HG02943 (cell line): Measurements from ENCODE around the gene SLC9A3.

Source experiments
- ATAC-seq: cut with Tn5 transposase; IDR thresholded peaks from one replicate; pipeline ENCODE4 v1.9.1; 2021; ENCODE audit warnings: mild to moderate bottlenecking, low read depth, moderate library complexity; ENCODE audit not compliant: unreplicated experiment

The SLC9A3 gene

GRCh38 chr5:434443-435146 lies 89.7 kb downstream of the SLC9A3 start:
- ATAC-seq, result no peak

GRCh38 chr5:433836-434235 lies 90.4 kb downstream of the SLC9A3 start:
- ATAC-seq, result no peak

- ATAC-seq, result no peak
Measured at GRCh38 chr5:432928-433791, 91.1 kb downstream of the SLC9A3 start.

- no peak for ATAC-seq
Measured at GRCh38 chr5:432201-432927, 91.9 kb downstream of the SLC9A3 start.

- ATAC-seq, result no peak
Measured at GRCh38 chr5:431711-432050, 92.6 kb downstream of the SLC9A3 start.

- no peak for ATAC-seq
Measured at GRCh38 chr5:431001-431710, 93.1 kb downstream of the SLC9A3 start.

- no peak for ATAC-seq
Measured at GRCh38 chr5:430214-430925, 93.9 kb downstream of the SLC9A3 start.

- no peak for ATAC-seq
Measured at GRCh38 chr5:429453-430188, 94.6 kb downstream of the SLC9A3 start.

- no peak for ATAC-seq
Measured at GRCh38 chr5:428754-429452, 95.3 kb downstream of the SLC9A3 start.

- no peak for ATAC-seq
Measured at GRCh38 chr5:428219-428618, 96.0 kb downstream of the SLC9A3 start.

GRCh38 chr5:427415-428087 lies 96.7 kb downstream of the SLC9A3 start:
- ATAC-seq, result no peak

GRCh38 chr5:426392-426976 lies 97.8 kb downstream of the SLC9A3 start:
- ATAC-seq, result no peak

- ATAC-seq, result no peak
Measured at GRCh38 chr5:425714-426113, 98.5 kb downstream of the SLC9A3 start.

- peak; percentile 93 for ATAC-seq
Measured at GRCh38 chr5:424301-425110, 99.7 kb downstream of the SLC9A3 start.

GRCh38 chr5:423626-424261 lies 100.5 kb downstream of the SLC9A3 start:
- no peak for ATAC-seq

GRCh38 chr5:423233-423565 lies 101.0 kb downstream of the SLC9A3 start:
- ATAC-seq, result no peak
